Tibial artery (tissue), 4 donors: ENCODE results near the gene FSTL4.

Experiments used
- DNase-seq, 2 donors: peaks; one replicate each; pipeline ENCODE4 v3.0.0-alpha.2; 2019
- H3K27ac ChIP-seq, 2 donors: fragments of 200-600 bp; sonication (generic) in 1 of 2; 1 replicate in 1 of 2; 2 replicates in 1 of 2; pipeline ENCODE4 v1.5.1; 2018 to 2019; ENCODE audit warnings: mild to moderate bottlenecking in 1 of 2
- H3K27me3 ChIP-seq, 2 donors: fragments of 200-600 bp; sonication (generic) in 1 of 2; one replicate each; pipeline versions ENCODE4 v1.5.1 to v1.6.0; 2016 to 2019
- H3K36me3 ChIP-seq, 3 donors: fragments of 200-600 bp; sonication (generic) in 2 of 3; one replicate each; pipeline ENCODE4 v1.5.1; 2016 to 2019; ENCODE audit warnings: mild to moderate bottlenecking in 2 of 3
- H3K4me1 ChIP-seq, 4 donors: fragments of 200-600 bp; sonication (generic) in 2 of 4; 1 replicate in 3 of 4; 2 replicates in 1 of 4; pipeline ENCODE4 v1.5.1; 2016 to 2019
- H3K4me3 ChIP-seq, 2 donors: fragments of 200-600 bp; sonication (generic) in 1 of 2; 1 replicate in 1 of 2; 2 replicates in 1 of 2; pipeline ENCODE4 v1.5.1; 2018 to 2019; ENCODE audit warnings: mild to moderate bottlenecking in 2 of 2
- H3K9me3 ChIP-seq, 3 donors: fragments of 200-600 bp; sonication (generic) in 1 of 3; one replicate each; pipeline ENCODE4 v1.5.1; 2016 to 2019
- intact Hi-C: fragments of 100-400 bp; cut with DNase I; formaldehyde crosslinking; loops from one replicate; pipeline ENCODE4 v1.15.0; 2023; ENCODE audit warnings: low total_unique reads
- TF ChIP-seq, protein P1 (sequence below), 2 experiments: fragments of 200-600 bp in 1 of 2; fragments of 450-650 bp in 1 of 2; IDR thresholded peaks; one replicate each; pipeline ENCODE4 v1.5.1; 2017 to 2019; ENCODE audit warnings: antibody characterized with exemption in 2 of 2, mild to moderate bottlenecking in 1 of 2, moderate library complexity in 1 of 2

The FSTL4 gene

DNA sequence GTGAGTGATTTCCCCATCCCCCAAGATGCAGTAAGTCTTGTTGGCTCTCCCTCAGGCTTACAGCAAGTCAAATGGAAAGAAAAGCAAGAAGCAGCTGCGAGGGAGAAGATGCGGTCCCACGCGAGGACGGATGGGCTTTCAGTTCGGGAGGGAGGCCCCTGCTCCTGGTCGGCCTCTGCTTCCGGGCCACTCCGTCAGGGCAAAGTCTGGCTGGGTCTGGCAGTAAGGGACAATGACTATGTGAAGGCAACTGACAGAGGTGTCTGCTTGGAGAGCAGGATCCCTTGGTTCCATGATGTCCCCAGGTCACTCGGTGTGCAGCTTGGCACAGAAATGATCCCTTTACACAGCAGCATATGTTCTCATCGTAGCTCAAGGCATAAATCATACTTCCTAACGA lies 413.8 kb downstream of the FSTL4 start:
- DNase-seq, result no peak
- intact Hi-C loops, result no loop called here
- H3K9me3 ChIP-seq, result peaks cover 0 to 5% (median 0%) of the 10 kb centered on the region in 3 donors
- H3K36me3 ChIP-seq, result no peaks in the 10 kb centered on the region
- no peaks in the 10 kb centered on the region for H3K4me1 ChIP-seq
- peaks cover 0 to 27% of the 10 kb centered on the region in 2 donors for H3K27me3 ChIP-seq
- no peak overlapping the region for H3K4me3 ChIP-seq
- TF ChIP-seq, protein P1, sequence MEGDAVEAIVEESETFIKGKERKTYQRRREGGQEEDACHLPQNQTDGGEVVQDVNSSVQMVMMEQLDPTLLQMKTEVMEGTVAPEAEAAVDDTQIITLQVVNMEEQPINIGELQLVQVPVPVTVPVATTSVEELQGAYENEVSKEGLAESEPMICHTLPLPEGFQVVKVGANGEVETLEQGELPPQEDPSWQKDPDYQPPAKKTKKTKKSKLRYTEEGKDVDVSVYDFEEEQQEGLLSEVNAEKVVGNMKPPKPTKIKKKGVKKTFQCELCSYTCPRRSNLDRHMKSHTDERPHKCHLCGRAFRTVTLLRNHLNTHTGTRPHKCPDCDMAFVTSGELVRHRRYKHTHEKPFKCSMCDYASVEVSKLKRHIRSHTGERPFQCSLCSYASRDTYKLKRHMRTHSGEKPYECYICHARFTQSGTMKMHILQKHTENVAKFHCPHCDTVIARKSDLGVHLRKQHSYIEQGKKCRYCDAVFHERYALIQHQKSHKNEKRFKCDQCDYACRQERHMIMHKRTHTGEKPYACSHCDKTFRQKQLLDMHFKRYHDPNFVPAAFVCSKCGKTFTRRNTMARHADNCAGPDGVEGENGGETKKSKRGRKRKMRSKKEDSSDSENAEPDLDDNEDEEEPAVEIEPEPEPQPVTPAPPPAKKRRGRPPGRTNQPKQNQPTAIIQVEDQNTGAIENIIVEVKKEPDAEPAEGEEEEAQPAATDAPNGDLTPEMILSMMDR (IDR thresholded peaks at IDR 0.05), result no peak
- H3K27ac ChIP-seq, result no peak overlapping the region

DNA sequence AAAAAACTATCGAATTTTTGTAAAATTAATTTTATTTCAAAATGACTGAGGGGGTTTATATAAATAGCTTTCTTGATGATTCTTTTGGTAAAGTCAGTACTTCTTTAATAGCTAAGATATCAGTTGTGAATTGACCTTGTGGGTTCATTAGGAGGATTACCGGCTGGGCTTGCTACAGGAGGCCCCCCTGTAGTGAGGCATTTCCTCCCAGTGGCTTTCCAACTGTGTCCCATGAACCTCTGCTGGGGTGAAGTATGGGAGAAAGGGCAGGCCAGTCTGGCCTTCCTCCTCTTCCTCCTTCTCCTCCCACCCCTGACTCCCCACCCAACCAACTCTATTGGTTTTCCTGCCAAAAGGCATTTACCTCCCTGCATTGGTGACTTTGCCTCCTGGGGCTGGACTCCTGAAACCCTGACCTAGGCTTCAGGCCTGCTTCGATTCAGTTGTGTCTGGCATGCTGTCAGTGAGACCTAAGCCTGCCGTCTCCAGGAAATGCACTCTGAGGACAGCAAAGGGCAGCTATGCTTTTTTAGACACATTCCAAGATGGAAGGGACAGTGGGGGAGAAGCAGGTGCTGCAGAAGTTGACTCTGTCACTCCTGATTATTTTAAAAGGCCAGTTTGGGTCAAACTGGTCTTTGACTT lies 415.8 kb downstream of the FSTL4 start:
- intact Hi-C loops, result no loop called here
- no peak overlapping the region for H3K4me3 ChIP-seq

DNA sequence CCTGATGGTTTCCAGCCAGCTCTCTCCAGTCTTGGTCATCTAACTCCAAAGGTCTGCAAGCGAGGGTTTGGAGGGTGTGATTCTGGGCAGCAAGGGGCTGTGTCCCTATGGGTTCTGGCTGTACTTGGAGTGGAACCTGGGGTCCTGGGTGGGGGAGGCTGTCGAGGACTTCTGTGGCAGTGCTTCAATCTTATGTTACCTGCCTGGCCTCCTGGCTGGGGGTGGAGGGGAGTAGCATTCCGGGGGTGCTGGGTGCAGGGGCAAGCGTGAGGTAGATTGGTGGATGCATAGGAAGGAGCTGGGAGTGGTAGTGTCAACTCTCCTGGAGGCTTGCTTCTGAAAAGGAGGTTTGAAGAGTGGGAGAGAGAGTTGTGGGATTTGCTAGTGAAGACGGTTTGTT lies 417.1 kb downstream of the FSTL4 start:
- Histone ChIP-seq H3K27ac (no peak overlapping the region), H3K4me1 (no peaks in the 10 kb centered on the region), H3K36me3 (no peaks in the 10 kb centered on the region), H3K9me3 (no peaks in the 10 kb centered on the region), H3K4me3 (no peak overlapping the region), H3K27me3 (peaks cover 0 to 12% of the 10 kb centered on the region in 2 donors)
- no peak for DNase-seq
- TF ChIP-seq, protein P1 (IDR thresholded peaks at IDR 0.05), result no peak
- intact Hi-C loops, result no loop called here

More for the DNA sequence above, 415.8 kb downstream of the FSTL4 start:
- no peaks in the 10 kb centered on the region for H3K4me1 ChIP-seq
- no peak overlapping the region for H3K27ac ChIP-seq
- H3K36me3 ChIP-seq, result no peaks in the 10 kb centered on the region
- DNase-seq, result no peak
- TF ChIP-seq, protein P1 (IDR thresholded peaks at IDR 0.05), result no peak
- H3K9me3 ChIP-seq, result no peaks in the 10 kb centered on the region
- peaks cover 0 to 14% of the 10 kb centered on the region in 2 donors for H3K27me3 ChIP-seq

DNA sequence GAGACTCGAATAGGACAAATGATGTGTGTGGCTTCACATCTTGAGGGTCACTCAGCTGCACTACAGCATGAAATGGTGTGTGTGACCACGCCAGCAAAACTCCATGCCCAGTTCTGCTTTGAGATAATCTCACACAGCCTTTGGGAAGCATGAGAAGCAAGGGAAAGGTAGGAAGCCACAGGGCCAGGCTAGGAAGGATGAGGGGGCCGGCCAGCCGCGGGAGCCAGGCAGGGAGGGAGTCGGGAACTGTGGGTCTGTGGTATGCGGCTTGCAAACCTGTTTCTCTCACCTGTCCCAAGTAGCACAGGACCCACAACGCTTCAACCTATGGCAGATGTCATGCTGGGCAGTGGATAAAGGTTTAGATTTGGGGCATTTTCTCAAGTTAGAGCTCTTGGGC lies 418.5 kb downstream of the FSTL4 start:
- Histone ChIP-seq H3K27ac (no peak overlapping the region), H3K9me3 (no peaks in the 10 kb centered on the region), H3K27me3 (peaks cover 0 to 12% of the 10 kb centered on the region in 2 donors), H3K4me1 (no peaks in the 10 kb centered on the region), H3K36me3 (no peaks in the 10 kb centered on the region), H3K4me3 (no peak overlapping the region)
- intact Hi-C loops, result no loop called here
- TF ChIP-seq, protein P1 (IDR thresholded peaks at IDR 0.05), result no peak
- no peak for DNase-seq

DNA sequence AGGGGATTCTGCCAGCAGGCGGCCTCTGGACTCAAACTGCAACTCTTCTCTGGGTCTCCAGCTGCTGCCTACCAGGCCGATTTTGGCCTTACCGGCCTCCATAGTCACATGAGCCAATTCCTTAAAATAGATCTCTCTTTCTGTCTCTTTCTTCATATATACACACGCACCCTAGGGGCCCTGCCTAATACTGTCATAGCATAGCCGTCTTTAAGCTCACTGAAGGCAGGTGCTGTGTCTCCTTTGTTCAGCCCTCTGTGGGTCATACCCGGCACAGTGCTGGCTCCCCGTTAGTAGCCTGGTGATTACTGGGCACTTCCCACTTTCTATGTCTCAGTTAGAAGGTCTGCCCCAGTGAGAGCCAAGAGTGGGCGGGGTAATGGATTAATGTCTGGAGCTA lies 419.6 kb downstream of the FSTL4 start:
- Histone ChIP-seq H3K4me3 (no peak overlapping the region), H3K9me3 (no peaks in the 10 kb centered on the region), H3K27me3 (peaks cover 0 to 12% of the 10 kb centered on the region in 2 donors), H3K27ac (no peak overlapping the region), H3K36me3 (no peaks in the 10 kb centered on the region), H3K4me1 (no peaks in the 10 kb centered on the region)
- DNase-seq, result no peak
- TF ChIP-seq, protein P1 (IDR thresholded peaks at IDR 0.05), result no peak
- intact Hi-C loops, result no loop called here
